GM19023 (cell line): ENCODE results near the gene TANGO2.

Experiments
- ATAC-seq: cut with Tn5 transposase; IDR thresholded peaks from one replicate; pipeline ENCODE4 v1.9.1; 2021; ENCODE audit warnings: mild to moderate bottlenecking, moderate library complexity; ENCODE audit not compliant: unreplicated experiment

Gene TANGO2

DNA sequence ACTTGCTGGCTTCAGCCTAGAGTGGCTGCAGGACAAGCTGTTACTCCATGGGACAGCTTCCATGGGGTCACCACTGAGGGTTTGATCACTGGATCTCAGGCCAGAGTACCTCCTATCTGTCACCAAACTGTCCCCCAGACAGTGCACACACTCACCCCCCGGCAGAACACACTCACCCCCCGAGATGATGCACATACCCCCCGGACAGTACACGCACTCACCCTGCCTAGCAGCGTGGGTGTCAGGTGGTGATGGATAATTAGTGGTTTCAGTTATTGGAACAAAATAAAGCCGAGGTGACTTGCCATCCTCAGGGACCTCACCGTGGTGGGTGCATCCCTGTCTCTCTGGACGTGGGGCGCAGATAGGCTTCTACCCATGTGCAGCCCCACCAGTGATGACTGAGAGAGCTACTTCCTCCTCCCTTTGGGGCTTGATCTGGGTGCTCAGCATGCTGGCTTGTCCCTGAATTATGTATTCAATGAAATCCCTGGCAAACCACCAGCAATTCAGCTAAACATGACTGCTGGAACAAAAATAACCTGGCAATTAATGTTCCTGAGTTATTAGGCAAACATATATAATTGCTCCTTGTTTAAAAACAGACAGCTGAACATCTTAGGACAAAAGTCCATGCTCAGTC lies 18.9 kb downstream of the TANGO2 start:
- no peak for ATAC-seq

DNA sequence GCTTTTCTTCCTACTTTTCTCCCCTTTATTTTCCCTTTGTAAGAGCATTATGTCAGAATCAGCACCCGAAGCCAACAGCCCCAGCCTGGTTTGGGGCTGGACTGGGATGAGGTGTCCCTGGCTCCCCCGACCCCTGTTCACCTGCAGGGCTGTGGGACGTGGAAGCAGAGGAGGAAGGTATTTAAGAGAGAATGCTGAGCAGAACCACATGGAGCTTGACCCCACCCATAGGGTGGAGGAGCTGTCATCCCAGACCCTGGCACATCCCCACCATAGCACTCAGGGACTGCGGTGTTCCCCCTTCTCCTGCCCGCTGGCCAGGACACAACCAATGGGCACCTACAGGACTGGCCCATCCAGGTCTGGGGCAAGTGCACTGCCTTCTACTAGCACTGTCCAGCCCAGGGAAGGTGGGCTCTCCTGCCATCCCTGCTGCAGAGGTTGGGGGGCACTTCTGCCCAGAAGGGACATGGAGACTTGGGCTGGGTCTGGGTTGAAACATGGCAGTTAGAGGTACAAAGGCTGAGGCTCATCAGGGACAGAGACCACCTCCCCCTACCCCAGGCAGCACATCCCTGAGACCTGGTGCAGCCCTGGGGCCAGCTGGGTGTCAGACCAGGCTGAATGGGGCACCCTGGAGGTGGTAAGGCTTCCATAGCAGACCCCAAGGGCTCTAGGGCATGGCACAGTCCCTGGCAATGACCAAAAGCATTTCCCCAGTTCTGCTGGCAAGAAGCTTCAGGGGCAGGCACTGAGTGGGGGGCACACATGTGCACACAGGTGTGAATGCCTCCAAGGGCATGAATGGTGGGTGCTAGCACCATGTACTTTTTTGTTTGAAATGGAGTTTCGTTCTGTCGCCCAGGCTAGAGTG lies 19.7 kb downstream of the TANGO2 start:
- ATAC-seq = no peak

DNA sequence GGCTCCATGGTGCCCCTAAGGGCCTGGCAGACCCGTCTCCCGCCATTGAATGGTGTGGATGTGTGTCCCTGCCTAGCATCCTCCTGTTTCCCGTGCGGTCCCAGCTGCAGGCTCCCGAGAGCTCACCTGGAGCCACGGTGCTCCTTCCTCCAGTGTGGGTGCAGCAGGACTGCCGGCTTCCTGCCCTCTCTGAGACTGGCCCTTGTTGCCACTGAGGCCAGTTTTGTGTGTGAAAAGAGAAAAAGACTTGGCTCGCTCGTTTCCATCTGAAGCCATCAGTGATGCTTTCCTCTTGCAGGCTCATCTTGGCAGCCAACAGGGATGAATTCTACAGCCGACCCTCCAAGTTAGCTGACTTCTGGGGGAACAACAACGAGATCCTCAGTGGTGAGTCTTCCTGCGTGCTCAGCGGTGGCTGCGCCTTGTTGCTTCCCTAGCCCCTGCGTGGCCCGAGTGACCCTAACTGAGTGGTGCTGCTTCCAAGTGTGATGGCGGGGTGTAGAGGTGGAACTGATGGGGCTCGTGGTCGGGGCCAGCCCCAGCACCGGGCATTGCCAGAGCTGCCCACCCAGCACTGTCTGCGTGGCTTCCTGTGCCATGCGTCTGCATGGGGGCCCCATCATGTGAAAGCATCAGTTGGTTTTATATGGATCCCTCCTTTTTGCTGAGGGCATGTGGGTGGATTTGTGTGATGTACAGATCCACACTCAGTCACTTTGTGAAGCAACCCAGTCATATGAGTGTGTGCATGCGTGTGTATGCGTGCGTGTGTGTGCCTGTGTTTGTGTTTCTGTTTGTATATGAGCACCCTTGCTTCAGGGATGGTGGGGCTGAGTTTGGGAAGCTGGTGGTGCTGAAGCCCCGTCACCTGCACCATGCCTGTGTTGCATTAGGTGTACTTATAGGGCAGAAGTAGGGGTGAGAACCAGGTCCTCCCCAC lies 22.4 kb downstream of the TANGO2 start:
- ATAC-seq = no peak

DNA sequence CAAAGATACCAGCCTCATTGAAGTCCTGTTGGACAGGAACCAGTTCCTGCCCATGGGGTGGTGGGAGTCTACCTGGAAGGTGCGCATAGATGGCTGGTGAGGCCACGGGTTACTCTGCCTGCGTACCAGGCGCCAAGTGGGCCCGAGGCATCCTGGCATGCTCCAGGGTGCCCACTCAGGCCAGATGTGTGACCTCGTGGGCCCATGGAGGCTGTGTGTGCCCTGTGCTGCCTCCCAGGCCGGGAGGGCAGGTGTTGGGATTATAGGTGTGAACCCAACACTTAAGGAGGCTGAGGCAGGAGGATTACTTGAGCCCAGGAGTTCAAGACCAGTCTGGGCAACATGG lies 23.1 kb downstream of the TANGO2 start:
- no peak for ATAC-seq

DNA sequence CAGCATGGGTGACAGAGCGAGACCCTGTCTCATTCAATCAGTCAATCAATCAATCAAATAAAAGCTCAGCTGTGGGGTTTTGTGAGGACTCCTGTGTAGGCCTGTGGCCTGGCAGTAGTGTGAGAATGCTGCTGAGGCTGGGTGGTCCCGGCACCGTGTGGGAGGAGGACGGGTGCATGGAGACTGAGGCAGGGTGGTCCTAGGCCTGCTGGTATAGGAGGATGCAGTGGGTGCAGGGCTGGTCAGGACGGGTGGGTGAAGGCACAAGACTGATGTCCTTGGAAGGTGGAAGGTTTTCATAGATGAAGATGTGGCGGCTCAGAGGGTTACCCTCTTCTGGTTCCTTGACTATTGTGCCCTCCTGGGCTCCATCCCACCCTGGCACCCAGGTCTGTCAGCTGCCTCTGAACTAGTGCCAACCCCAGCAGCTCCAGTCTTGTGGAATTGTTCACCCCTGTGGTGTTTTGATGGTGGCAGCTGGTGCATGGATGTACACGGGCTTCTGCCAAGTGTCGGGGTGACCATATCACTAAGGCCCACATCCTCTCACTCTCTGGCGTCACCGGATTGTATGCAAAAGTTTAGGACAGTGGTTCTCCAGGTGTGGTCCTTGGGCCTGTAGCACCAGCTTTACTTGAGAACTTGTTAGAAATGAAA lies 23.7 kb downstream of the TANGO2 start:
- ATAC-seq = no peak

DNA sequence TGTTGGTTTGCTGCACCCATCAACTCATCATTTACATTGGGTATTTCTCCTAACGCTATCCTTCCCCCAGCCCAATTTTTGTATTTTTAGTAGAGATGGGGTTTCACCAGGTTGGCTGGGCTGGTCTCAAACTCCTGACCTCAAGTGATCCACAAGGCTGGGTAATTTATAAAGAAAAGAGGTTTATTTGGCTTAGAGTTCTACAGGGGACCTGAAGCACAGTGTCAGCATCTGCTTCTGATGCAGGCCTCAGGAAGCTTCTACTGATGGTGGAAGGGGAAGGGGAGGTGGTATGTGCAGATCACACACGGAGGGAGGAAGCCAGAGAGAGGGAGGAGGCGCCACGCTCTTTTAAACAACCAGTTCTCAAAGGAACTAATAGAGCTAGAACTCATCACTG lies 25.8 kb downstream of the TANGO2 start:
- ATAC-seq = no peak

DNA sequence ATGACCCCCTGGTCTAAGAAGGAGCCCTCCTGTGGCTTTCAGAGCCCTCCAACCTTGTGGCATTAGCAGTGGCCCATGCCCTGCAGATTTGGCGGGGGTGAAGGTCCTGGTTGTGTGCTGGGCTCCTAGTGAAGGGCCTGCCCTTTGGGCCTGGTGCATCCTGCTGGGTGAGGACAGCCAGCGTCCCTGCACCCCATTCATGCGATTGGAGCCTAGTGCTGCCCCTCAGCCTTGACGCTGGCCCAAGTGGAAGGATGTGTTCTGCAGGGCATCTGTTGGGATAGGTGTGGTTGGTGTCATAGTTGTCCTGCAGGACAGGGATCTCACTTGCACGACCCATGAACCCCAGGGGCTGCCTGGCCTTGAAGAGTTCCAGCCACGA lies 31.0 kb downstream of the TANGO2 start:
- ATAC-seq = no peak

DNA sequence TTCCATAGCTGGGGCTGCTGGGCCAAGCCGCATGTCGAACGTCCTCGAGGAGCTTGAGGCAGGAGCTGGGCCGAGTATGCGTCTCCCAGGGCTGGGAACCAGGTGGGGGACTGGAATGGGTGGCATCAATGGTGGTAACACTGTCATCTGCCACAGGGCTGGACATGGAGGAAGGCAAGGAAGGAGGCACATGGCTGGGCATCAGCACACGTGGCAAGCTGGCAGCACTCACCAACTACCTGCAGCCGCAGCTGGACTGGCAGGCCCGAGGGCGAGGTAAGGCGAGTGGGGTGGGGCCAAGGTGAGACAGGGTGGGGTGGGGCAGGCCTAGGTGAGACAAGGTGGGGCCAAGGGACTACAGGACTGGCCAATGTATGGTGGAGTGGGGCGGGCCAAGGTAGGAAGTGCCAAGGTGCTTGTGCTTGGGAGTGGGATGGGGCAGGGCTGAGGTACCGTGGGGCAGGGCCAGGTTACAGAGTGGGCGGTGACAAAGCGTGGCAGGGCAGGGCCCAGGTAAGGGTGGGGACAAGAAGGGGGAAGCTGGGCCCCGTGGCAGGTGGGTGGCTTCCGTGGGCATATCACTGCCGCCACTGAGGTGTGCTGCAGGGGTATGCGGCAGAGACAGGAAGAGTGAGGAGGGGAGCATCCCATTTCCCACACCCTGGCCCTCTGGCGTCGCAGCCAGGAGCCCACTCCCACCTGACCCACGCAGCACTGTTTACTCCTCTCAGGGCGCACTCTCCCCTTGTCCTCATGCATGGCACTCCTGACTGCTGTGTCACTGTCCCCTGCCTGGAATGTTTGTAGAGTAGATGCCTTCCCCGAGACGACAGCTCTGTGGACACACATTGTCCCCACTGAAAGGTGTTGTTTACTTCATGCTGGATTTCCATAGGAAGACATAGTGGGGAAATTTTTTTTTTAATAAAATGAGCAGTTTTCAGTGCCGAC lies 31.7 kb downstream of the TANGO2 start:
- no peak for ATAC-seq

DNA sequence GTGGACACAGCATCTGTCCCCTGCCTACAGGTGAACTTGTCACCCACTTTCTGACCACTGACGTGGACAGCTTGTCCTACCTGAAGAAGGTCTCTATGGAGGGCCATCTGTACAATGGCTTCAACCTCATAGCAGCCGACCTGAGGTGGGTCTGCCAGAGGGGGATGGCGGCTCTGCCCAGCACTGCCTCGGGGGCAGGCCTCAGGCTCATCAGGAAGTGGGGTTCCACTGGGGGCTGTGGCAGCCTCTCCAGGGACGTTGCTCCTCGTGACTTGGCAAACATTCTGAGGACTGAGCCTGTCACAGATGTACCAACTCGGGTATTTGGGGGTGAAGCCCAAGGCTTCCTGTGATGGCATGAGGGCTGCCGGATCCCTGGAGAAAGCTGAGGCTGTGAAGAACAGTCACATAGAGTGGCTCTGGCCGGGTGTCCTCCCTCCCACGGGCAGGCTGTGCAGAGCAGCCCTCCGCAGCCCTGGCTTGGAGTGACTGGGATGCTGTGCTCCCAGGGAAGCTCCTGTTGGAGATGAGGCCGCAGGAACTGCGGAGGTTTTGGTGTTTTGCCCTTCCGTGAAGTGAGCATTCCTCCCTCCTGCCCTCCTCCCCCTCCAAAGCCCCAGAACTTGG lies 32.6 kb downstream of the TANGO2 start:
- no peak for ATAC-seq

DNA sequence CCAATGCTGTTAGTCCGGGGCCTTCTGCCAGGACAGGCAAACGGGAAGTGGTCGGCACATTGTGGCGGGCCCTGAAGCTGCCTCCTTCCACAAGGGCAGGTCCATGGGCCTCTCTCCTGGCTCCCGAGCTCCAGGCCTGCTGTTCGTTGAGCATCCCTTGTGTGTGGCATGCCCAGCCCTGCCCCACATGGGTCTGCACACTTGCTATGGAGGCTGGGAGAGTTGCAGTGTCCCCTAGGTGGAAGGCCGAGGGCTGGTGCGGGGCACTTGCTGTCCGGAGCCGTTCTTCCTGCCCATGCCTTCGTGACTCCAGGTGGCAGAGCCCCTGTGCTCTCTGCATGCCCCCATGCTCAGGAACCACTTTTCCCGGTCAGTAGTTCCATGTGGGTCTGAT lies 33.1 kb downstream of the TANGO2 start:
- ATAC-seq = no peak

DNA sequence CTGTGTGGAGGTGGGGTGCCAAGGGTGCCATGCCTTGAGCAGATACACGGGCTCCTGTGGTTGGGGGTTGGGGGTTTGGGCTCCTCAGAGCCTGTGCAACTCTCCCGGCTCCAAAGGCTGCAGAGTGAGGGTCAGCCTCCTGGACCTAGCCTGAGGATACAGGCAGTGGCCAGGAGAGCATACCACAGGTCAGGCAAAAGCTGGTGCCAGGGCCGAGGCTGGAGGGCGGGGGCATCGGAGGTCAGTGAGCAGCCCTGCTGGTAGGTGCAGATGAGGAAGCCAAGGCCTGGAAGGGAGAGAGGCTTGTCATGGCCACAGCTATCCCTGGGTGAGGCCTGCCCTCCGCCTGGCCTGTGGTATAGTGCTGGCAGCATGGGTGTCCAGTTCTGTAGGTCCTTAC lies 33.6 kb downstream of the TANGO2 start:
- no peak for ATAC-seq

DNA sequence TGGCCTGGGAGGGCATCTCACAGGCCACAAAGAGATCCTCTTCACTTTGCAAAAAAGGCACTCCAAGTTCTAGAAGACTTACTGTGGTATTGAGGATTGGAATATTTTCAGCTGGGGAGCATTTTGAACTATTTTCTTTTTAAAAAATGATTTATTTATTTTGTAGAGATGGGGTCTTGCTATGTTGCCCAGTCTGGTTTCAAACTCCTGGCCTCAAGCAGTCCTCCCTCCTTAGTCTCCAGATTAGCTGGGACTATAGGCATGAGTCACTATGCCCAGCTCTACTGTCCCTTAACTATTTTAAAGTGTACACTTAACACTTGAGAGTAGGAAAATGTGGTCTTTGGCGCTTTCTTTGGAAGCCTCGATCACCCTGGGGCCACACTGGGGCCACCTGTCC lies 34.2 kb downstream of the TANGO2 start:
- ATAC-seq = no peak

DNA sequence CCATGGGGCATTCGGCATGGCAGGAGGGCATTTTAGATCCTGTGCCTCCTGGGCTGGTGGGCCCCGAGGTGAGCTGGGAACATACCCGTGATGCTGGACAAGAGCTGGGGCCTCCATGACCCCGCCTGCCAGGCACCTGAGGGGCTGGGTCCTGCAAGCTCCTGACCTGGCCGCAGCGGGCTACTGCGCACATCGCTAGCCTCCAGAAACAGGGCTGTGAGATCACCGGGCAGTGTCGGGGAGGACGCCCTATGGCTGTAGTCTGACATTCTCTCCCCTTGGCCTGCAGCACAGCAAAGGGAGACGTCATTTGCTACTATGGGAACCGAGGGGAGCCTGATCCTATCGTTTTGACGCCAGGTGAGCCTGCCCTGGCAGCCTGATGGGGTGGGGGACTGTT lies 34.7 kb downstream of the TANGO2 start:
- no peak for ATAC-seq

DNA sequence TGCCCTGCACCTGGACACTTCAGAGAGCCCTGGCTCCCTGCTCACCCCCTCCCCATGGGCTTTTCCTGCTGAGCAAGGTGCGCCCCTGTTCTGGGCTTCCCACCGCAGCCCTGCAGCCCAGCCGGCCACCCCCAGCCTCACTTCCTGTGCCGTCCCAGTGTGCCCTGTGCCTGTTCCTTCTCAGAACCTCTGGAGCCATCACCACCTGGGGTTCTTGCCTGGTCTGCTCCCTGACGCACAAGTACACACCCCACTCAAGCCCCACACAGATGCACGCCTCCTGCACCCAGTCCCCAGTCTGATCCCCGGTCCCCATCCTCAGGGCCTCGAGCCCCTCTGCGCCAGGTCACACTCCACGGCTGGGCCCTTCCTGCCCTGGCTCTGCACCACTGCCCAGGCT lies 35.3 kb downstream of the TANGO2 start:
- no peak for ATAC-seq

DNA sequence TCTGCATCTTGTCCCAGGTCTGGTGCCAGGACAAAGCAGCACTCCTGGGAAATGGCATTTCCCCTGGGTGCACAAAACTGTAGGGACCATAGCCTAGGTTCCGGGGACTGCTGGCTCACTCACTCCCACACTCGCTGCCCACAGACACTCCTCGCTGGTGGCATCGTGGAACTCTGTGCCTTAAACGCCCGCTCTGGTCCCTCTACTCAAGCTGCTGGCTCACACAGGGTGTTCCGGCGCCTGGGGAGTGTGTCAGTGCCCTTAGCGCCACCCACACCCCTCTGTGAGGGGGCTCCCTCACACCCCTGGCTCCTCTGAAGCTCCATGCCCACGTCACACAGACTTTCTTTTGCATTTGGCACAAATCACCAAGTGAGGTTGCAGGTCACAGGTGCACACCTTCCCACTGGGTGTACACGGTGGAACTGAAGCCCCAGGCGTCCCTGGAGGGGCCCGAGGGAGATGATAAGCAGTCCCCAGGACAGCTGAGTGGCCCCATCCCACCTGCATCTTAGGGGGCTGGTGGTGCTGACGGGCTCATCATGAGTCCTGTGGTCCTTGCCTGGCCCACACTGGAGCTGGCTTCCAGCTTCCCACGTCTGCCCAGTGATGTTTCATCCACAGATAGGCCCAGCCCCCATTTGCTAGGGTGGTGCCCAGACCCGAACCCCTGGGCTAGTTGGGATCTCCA lies 35.9 kb downstream of the TANGO2 start:
- no peak for ATAC-seq

DNA sequence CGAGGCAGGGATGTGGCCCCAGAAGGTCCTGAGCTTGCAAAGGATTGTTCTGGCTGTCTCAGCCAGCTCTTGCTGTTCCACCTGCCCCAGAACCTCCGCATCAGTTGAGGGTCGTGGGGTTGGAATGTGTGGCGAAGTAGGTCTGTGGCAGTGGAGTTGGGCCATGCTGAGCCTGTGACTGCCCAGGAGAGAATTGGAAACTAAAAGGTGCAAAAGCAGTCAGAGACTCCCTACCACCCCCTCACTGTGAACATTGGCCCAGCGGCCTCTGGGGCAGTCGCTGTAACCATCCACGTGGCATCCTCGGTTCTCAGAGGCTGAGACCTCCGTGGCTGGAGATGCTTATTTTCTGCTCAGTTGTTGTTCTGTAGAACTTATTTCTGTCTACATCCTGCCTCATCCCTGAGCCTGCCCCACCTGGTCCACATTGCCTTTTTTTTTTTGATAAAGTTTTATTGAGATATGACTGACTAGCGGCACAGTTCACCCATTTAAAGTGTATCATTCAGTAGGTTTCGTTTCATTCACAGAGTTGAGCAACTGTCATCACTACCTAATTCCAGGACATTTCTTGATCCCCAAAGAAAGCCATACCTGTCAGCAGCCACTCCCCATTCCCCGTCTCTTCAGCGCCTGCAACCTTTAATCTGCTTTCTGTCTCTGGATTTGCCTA lies 36.8 kb downstream of the TANGO2 start:
- ATAC-seq = no peak

DNA sequence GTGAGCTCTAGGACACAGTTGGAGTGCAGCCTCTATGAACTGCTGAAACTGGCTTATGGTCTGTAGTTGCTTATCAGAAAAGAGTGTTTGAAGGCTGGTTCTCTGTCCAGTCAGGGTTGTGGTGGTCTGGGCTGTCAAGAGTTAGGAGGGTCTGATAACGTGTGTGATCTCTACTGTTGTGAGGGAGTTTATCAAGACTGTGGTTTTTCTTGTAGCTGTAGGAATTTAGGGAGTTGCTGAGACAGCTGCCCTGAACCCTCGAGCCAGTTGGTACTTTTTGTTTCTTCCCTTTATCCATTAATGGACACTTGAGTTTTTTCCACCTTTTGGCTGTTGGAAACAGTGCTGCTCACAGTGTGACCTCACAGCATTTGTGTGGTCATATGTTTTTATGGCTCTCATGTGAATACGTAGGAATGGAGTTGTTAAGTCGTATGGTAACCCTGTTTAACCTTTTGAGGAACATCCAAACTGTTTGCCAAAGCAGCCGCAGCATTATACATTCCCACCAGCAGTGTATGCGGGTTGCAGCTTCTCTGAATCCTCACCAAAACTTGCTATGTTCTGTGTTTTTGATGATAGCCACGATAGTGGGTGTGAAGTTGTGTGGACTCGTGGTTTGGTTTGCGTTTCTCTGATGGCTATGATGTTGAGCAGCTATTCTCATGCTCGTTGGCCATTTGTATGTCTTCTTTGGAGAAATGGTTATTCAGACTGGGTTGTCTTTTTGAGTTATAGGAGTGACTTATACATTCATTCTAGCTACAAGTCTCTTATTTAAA lies 38.3 kb downstream of the TANGO2 start:
- no peak for ATAC-seq
